HG02642 (cell line): Measurements from ENCODE around the gene PCTP.

ENCODE experiments used
- ATAC-seq: cut with Tn5 transposase; IDR thresholded peaks from one replicate; pipeline ENCODE4 v1.9.1; 2021; ENCODE audit warnings: mild to moderate bottlenecking; ENCODE audit not compliant: unreplicated experiment, poor library complexity

The PCTP gene

DNA sequence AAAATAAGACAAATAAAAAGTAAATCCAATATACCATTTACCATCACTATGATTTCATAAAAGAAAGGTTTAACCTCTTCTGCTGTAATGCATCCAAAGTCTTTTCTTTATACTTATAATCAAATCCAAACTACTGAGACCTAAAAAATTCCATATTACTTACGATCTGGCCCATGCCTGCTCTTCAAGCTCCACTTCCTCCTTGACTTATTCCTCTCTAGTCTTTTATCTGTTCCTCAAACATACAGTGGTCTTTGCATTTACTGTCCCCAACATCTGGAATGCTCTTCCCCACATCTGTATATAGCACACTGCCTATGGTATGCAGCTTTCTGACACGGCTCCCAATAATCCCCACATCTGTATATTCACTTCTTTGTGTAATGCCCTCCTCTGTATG is 33.8 kb downstream of the PCTP start:
- no peak for ATAC-seq

DNA sequence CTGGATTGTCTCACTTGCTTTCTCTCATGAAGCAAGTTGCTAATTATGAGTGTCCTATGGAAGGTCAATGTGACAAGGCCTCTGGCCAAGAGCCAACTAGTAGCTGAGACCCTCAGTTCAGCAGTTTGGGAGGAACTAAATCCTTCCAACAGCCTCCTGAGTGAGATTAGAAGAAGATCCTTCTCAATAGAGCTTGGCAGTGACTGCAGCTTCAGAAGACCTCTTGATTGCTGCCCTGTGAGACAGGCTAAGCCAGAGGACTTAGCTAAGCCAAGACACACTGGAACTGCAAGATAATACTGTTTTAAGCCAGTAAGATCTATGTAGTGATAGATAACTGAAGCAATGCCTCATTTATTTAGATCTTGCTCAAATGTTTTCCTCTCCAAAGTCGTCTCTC is 34.3 kb downstream of the PCTP start:
- no peak for ATAC-seq

DNA sequence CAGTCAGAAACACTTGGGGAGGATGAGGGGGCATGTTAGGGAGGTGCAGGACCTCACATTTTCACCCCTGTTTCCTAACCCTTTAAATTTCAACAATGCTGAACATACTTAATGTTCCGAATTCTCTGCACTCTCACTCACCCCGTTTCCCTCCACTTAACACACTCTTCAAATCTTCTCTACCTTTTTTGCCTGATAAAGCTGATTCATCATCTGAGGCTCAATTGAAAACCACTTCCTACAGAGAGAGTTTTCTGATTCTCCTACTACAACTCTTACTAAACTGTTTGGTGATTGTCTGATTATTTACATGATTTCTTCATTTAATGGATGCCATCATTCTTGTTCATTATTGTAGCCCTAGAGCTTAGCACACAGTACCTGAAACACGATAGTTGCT is 42.4 kb downstream of the PCTP start:
- ATAC-seq, result no peak

DNA sequence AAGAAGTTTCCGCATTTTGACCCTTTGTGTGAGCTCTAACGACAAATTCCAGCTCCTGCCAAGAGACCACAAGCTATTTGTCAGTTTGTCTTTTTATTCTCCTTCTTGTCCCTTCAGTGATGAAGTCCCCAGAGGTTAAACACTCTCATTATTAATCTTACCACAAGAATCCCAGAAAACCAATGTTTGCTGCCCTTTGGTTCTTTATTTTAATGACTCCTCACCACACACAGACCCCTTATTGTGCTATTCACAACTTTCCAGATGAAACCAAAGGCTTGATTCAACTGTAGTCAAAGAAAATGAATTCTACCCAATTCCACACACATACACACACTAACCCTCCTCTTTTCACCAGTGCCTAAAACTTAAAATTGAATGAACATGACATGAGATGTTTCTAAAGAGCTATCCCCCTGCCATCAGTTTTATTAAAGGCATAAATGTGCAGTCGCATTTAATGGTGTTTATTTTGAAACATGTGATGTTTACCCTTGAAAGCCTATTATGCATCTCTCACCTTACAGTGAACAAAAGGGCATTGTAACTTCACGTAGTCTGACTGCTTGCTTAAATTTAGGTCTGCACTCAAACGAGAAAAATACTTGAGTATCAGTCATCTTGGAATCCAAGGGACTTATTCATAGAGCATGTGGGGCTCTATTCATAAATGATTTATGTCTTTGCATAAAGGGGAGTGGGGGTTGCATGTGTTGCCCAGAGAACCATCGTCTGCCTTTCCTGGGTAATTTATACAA is 44.1 kb downstream of the PCTP start:
- ATAC-seq, result no peak

DNA sequence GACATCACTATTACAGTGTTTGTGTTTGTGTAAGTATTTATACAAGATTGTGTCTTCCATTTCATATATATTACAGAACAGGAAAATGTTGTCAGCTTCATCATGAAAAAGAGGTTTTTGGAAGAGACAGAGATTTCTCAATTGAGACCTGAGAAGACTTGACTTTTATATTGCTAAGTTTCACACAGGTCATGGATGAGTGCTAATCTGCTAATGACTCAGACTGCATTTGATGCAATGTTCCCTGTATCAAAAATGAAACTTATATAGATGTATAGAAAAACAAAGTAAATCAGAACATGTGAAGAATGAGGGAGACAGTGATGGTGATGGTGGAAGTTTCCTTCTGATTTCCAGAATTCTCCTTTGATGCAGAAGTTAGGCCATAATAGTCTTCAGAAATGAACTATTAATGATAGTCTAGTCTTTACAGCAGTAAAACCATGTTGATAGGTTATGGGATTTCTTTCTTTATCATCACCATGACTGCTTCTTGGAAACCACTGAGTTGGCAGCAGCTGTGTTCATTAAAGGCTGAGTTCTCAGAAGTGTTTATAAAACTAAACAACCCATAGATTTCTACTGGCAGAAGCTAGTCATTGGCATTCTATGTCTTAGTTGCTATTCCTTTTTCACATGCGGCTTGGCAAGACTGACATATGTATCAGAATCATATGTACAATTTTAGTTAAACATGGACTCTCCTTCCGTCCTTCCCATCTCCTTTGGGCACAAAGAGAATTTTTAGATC is 56.1 kb downstream of the PCTP start:
- ATAC-seq, result no peak

DNA sequence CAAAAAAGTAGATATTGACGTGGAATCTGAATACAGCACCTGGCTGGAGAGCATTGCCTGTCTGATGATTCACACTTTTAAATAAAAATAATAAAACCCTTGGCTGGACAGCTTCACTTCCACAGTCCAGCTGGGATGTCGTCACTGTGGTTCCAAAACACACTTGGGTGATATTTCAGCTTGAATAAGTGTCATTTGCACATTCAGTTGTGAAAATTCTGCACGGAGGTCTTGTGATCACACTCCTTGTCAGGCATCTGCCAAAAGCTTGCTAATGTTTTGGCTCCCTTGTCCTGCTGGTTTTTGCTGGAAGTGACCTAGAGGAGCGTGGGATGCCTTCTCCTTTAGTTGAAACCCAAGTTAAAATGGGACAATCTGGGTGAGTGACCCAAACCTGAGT is 60.7 kb downstream of the PCTP start:
- no peak for ATAC-seq

DNA sequence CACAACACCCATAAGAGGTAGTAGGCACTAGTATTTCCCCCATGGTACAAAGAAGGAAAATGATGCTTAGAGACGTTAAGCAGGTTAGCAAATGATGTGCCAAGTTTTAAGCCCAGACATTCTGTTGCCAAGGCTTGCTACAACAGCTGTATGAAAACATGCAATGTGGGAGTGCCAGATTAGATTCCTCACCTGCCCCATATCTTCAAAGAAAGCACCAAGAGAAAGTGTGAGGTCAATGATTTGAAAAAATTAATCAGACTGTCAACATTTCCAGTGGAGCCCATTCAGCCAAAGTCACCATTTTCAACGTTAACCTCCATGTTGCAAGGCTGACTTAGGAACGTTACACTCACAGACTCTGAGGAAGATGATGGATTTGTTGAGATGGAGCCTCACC is 61.5 kb downstream of the PCTP start:
- ATAC-seq, result no peak

DNA sequence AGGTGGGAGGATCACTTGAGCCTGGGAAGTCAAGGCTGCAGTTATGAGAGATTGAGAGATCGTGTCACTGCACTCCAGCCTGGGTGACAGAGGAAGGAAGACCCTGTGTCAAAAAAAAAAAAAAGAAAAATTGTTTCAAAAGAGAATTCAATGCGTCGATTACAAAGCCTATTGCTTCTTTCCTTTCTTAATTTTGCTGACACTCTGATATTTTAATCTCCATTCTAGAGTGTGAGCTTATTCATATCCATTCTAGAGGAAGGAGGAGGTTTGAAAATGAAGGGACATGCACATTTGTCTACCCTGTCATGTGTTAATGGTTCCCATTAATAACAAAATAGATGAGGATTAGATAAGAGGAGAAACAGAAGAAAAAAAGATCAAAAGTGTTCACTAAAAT is 63.1 kb downstream of the PCTP start:
- ATAC-seq, result no peak

DNA sequence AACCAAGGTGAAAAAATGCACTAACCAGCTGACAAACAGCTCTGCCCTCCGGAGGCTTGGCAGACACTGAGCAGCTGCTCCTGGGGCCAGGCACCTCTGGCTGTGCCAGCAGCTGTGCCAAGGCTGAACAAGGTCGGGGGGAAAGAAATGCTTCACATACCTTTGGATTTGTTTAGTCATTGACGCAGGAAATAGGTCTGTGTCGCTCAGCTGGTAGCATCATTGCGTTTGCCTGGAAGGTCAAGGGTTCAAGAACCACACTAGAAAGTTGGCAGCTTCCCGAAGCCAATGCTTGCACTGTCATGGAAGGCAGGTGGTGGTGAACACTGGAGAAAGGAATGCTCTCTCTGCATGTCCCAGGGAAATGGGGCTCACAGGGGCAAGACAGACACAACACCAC is 63.5 kb downstream of the PCTP start:
- ATAC-seq, result no peak

DNA sequence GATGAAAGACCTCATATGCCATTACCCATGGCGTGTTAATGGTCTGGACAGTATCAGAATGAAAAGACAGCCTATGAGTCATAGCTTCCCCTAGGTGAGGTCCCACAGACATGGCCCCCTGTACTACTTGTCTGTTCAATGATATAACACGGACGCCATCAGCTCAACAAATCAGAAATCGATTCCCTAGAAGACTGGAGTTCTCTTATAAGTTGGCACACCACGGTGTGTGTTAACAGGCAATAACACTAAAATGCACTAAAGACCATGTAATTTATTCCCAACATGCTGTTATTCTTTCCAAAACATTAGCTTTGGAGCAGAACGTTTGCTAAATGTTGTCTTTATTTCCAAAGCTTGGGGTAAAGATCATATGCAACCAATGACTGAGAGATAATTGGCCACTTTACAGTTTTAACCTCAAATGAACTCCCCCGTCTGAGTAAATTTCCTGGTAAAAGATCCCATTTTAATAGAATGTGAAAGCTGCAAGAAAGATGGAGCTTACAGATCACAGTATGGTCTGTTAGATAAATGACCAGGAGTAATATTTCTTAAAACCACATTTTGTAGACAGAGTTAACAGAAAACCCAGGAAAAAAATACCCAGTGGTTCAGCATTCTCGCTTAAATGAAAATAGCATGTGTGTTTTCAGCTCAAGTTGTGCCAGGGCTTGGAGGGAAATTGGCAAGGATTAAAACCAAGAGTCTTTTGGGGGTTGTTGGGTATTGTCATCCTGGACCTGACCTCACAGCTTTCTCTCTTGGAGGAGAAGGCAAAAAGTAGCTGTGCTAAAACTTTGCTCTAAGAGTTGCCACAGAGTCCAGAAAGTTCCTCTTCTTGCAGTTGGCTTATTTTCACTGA is 65.9 kb downstream of the PCTP start:
- no peak for ATAC-seq

DNA sequence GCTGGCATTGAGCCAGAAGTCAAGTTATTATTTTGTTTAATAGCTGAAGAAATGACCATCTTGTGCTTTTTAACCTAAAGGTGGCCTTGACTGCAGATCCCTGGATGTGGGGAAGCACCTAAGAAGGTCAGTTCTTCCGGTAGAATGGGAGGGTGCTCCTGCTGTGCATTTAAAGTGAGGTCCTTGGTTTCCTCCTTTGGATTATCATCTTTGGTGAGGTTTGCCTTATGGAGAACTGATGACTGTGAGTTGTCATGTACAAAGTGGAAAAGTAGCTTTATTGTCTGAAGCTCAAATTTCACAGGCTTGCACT is 66.5 kb downstream of the PCTP start:
- ATAC-seq, result no peak

DNA sequence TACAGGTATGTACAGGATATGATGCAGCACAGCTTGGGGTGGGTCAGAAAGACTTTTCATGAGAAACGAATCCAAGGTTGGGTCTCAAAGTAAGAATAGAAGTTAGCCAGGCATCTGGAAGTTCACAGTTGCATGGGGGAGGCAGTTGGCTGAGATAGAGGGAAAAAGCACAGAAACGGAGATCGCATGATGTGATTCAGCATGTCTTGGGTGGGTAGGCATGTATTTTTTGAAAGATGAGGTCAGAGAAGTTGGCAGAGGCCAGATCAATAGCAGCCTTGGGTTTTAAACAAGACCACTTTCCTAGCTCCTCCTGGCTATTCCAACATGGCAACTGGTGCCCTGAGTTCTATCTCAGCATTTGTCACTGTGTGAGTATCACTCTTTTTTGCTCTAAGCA is 67.2 kb downstream of the PCTP start:
- ATAC-seq, result no peak

DNA sequence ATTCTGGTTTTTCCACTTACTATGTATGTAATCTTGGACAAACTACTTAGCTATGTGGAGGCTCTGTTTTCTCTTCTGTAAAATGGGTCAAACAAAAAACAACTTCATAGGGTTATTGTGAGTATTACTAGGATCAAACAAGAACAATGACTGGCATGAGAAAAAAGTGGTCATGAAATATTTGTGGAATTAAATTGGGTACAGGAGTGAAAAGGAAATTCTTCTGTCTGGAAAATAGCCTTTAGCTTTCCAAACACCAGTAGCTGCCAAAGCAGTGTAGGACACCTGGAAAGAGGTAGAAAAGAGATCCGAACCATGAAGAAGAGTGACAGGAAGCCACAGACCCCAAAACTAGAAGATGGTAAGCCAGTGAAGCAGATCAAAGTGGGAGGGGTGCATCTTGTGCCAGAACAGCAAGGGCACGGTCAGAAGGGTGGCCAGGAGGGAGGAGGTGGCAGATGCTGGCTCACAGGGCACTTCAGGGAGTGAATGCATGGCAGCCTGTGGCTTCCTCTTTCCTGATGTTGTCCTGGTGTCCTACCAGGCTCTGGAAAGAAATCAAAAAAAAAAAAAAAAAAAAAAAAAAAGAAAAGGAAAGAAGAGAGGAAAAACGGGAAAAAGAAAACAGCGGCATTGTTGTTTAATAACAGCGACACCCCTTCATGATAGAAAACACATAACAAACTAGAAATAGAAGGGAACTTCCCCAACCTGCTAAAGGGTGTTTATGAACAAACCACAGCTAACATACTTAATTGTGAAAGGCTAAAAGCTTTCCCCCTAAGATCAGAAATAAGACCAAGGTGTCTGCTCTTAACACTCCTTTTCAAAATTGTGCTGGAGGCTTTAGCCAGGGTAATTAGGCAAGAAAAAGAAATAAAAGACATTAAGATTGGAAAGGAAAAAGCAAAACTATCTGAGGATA is 67.9 kb downstream of the PCTP start:
- no peak for ATAC-seq

DNA sequence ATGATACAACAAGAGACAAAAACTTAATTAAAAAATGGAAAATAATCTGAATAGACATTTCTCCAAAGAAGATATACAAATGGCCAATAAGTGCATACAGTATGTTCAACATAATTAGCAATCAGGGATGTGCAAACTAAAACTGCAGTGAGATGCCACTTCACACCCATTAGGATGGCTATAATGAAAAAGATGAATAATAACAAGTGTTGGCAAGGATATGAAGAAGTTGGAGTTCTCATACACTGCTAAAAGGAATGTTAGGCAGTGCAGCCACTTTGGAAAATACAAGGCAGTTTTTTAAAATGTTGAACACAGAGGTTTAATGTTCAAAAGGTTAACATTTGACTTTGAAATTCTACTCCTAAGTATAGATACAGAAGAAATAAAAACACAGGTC is 69.8 kb downstream of the PCTP start:
- no peak for ATAC-seq

DNA sequence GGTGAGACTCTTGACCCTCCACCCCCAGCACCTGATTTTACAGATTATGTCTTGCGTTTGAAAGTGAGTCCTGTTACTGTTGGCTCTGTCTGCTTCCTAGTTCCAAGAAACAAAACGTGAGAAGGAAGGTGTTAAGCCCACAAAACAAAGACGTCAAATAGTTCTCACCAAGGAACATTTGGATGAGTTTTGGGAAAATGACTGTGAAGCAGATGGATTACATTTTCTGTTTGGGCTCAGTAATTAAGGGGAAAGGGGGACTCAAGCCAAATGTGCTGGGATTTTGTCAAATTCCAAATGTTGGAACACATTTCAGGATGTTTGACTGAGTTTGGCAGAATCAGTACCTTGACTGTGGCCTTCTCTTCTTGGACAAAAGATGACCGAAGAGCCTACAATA is 71.2 kb downstream of the PCTP start:
- ATAC-seq, result no peak

DNA sequence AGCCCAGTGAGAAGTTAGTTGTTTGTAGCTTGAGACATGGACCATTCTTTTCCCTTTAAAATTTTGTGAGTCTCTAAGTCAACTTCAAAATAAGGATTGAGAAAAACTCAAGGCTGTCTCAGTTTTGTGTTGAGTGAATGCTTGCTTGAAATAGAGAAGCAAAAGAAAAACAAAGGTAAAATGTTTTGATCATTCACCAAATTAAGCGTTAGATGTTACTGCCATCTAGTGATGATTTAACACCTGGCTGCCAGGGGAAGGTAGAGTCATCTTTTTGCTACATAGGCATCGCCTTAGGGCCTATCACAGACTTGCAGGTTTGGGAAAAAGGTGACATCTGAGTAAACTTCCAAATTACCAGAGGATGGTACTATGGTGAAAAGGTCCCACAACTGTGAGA is 74.4 kb downstream of the PCTP start:
- ATAC-seq, result no peak
